HG02798 (cell line): Measurements from ENCODE around the gene XDH.

Experiments used
- ATAC-seq: cut with Tn5 transposase; IDR thresholded peaks from one replicate; pipeline ENCODE4 v1.9.1; 2021; ENCODE audit warnings: mild to moderate bottlenecking; ENCODE audit not compliant: unreplicated experiment, poor library complexity

The XDH gene

DNA sequence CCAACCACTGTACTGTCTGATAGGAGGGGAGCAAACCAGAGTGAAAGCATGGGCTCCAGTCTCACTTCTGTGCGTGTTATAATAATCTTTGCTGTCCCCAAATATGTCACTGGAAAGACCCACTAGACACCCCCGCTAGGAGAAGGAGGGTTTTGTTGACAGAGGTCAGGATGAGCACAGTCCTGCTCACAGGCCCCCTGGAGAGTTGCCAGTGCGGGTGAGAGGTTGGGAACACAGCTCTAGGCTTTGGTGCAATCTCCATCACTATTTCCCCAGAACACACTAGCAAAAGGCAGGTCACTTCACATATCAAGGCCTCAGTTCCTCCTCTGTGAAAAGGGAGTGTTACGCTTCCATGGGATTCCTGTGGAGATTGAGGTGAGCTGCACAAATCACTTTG is 9.7 kb downstream of the XDH start:
- ATAC-seq = no peak

- no peak for ATAC-seq
Observed at GRCh38 chr2:31404302-31404701, 10.2 kb downstream of the XDH start.

- ATAC-seq = no peak
Observed at GRCh38 chr2:31402388-31402787, 12.2 kb downstream of the XDH start.

DNA sequence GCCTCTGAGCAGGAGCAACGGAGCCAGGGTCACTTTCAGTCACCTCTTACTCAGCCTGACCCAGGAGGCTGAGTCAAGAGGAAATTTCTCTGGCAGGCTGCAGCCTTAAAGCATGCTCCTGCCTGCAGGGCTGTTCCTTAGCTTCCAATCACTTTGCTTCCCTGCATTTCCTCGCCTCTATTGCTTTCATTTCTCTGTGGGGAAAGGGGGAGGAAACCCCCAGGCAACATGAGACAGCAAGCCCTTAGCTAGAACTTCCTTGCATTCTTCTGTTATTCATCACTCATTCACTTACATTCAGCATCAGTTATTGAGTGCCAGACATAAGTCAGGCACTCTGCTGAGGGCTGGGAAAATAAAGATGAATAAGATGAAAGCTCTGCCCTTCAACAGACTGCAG is 13.0 kb downstream of the XDH start:
- no peak for ATAC-seq

DNA sequence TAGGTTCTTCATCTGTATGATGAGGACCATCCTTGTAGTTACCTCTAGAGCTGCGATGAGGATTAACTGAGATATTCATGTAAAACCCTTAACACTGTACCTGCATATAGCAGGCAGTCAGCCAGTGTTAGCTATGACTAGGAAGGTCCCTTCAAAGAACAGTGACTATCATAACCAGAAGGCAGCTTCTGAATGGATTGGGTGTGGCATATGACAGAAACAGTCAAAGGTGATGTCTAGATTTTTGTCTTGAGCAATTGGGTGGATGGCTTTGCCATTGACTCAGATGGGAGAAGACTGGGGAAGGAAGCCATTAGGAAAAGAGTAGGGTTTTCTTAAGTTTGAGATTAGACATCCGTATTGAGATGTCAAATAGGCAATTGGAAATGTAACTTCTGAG is 15.7 kb downstream of the XDH start:
- no peak for ATAC-seq

DNA sequence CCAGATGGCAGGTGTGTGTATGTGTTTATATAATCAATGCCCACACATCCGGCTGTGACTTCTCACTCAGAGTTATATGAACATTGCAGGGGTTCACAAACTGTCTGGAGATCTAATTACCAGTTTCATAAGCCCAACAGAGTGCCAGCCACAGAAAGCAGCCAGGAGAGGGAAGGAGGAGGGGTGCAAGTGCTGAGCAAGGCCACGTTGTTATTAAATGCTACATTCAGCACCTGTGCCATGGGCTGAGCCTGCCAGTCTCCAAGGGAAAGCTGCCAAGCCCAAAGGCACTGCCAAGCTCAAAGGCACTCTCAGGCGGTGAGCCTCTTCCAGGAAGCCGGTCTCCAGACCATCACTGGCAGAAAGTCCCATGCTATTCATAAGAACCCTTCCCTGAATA is 17.4 kb downstream of the XDH start:
- no peak for ATAC-seq

DNA sequence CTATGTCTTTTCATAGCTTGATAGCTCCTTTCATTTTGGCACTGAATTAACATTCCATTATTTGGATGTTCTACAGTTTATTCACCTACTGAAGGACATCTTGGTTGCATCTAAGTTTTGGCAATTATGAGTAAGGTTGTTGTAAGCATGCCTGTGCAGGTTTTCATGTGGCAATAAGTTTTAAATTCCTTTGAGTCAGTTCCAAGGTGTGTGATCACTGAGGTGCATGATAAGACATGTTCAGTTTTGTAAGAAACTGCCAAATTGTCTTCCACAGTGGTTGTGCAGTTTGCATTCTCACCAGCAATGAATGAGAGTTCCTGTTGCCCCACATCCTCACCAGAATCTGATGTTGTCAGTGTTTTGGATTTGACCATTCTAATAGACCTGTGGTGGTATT is 24.2 kb downstream of the XDH start:
- ATAC-seq = no peak

DNA sequence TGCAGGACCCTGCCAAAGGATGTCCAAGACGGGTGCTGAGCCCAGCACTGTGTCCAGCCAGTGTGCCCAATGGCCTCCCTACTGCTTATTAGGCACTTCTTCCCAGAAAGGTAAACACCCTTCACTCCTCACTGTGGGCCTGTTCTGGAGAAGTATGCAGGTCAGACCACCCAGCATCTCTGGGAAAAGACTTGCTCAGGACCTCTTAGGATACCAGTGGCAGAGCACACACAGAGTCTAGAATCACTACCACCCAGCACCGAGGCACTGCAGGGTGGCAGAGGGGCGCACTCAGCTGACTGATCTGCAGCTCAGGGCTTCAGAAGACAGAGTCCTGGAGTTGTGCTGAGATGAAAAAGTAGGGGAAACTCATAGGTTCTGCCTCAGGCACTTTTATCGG is 25.8 kb downstream of the XDH start:
- no peak for ATAC-seq

DNA sequence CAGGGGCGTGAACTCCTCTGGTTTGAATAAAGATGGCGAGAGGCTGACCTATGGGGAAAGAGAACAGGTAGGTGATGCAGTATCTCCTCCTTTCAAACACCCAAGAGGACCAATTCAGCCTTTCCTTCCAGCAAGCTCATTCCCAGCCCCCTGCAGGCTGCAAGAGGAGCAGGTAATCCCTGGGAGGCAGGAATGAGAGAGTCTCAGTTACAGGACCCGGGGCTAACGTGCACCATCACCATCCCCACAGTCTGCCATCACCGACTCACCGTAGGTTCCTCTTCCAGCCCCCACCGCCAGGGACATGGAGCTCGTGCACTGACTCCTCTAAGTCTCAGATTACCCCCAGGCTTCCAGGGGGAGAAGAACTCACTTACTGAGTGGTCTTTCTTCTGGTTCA is 26.7 kb downstream of the XDH start:
- ATAC-seq = no peak

DNA sequence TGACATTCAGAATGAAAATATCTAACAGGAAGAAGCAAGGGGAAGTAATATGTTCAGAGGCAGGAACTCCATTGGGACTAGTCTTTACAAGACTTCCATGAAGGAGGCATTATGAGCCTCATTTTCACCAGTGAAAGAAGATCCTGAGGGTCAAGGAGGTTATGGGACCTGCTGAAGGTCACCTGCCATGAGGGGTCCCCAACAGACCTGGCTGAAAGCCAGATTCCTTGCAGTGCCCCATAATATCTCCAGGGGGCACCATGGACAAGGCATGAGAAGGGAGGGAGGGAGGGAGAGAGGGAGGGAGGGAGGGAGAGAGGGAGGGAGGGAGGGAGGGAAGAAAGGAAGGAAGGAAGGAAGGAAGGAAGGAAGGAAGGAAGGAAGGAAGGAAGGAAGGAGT is 27.9 kb downstream of the XDH start:
- ATAC-seq = no peak

GRCh38 chr2:31386172-31386571 is 28.4 kb downstream of the XDH start:
- no peak for ATAC-seq

DNA sequence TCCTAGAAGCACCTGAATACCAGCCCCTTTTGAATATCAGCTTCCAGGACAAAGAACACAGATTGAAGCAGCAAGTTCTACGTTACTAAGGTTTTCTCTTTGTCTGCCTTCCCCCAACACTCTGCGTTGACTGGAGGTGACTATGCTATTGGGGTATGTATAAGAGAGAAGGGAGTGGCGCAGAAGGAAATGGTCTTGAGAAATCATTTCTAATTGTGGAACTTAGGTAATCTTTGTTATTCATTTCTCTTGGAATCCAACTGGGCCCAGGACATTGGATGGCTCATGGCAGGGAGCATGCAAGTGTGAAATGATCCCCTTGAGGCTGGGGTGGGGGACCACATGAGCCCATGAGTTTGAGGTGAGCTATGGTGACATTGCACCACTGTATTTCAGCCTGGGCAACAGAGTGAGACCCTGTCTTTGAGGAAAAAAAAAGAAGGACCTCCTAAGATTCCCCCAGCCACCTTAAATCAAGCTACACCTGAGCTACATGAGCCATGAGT is 29.7 kb downstream of the XDH start:
- no peak for ATAC-seq

DNA sequence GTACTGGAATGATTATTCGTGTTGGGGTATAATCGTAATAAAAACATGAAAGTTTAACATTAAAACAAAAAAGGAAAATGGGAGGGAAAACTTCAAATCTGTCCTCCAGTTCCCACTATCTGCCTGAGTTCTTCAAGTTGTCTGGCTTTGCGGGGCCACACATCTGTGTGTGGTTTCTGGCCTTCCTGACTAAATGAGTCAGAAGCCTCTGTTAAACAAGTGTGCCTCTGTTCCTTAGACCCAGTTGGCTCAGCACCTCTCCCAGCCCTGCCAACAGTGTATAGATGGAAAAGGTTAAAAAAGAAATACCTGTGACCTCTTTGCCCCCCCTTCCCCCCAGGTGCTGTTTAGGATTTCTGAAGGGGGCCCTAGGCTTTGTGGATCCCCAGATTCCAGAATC is 30.2 kb downstream of the XDH start:
- no peak for ATAC-seq

GRCh38 chr2:31383471-31384153 is 30.9 kb downstream of the XDH start:
- no peak for ATAC-seq

GRCh38 chr2:31382452-31383120 is 32.0 kb downstream of the XDH start:
- no peak for ATAC-seq

DNA sequence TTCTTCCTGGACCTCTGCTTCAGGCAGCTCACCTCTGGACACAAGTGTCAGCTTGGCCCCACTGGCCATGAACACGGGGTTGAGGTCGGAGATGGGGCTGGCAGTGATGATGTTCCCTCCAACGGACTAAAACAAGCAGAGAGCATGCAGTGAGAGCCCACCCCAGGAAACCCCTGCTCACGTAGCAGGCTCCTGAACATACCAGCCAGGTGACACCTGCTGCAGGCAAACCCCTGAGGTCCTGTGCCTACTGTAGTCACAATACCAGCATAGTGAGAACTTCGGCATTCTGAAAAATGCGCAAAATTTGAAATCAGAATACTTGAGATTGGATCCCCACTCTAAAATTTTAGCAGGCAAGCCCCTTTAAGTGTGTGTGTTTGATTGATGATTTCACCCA is 32.9 kb downstream of the XDH start:
- ATAC-seq = no peak

GRCh38 chr2:31380243-31380642 is 34.3 kb downstream of the XDH start:
- no peak for ATAC-seq

- no peak for ATAC-seq
Observed at GRCh38 chr2:31379747-31380146, 34.8 kb downstream of the XDH start.

- no peak for ATAC-seq
Observed at GRCh38 chr2:31378791-31379501, 35.6 kb downstream of the XDH start.

DNA sequence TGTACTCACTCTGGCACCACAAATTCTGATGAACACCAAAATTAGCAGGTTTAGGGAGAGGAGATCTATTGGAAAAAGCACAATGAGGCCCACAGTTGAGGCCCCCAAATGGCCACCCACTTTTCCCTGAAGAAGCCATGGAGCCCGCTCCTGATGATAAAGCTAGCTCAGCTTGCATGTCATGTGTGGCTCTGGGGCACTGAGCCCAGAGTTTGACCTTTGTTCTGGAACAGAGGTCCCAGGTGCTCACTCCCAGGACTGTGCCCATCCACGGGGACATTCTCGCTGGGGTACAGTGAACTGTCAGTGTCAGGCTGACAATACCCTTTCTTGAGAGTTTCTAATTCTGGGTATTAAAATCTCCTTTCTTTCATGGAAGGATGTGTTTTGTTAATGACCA is 36.2 kb downstream of the XDH start:
- ATAC-seq = no peak

DNA sequence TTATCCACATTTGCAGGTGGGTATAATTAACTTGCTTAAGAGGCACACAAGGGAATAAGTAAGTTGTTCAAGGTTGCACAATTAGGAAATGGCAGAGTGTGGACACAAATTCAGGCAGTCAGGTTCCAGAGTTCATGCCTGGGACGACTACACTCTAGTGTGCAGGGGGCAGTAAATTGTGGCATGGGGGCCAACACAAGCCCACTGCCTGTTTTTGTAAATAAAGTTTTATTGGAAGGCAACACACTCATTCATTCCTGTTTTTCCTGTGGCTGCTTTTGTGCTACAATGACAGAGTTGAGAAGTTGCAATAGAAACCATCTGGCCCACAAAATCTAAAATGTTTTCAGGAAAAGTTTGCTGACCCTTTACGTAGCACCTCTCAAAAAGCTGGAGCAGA is 41.4 kb downstream of the XDH start:
- no peak for ATAC-seq

DNA sequence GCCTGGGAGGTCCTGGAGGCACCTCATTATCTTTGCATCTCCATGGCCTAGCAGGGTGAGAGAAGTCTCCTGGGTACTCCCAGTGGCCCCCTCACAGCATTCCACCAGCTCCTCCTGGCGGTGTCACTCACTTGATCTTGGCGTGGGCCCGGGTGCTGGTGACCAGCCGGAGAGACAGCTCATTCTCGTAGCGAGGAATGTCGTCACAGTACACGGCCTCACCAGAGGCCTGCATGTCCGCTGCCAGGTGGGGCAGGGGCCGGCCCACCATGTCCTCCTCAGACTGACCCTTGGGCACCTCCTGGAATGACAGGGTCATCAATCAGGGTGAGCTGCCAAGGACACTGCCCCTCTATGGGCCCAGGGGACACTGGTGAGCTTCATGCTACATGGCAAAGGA is 42.4 kb downstream of the XDH start:
- no peak for ATAC-seq
